Neural crest cell (in vitro differentiated cells): Measurements from ENCODE around the gene MYLK2. TPM values are rescaled to one million over a fixed set of nuclear protein-coding genes. Genes with fewer than 3 reads are reported as not detected.

Experiments
- DNase-seq: peaks from one replicate; pipeline ENCODE4 v3.0.0; 2021; ENCODE audit warnings: low read depth, mixed read lengths, low spot score
- H3K27ac Mint-ChIP-seq: one replicate; pipeline ENCODE4 v1.8.0; 2021; ENCODE audit warnings: mild to moderate bottlenecking, mixed read lengths; ENCODE audit not compliant: unreplicated experiment
- H3K27me3 Mint-ChIP-seq: 2 replicates; pipeline ENCODE4 v1.8.0; 2021; ENCODE audit warnings: low read depth, mild to moderate bottlenecking, mixed read lengths
- H3K36me3 Mint-ChIP-seq: 2 replicates; pipeline ENCODE4 v1.8.0; 2021; ENCODE audit warnings: low read depth, mild to moderate bottlenecking, mixed read lengths
- H3K4me1 Mint-ChIP-seq: 2 replicates; pipeline ENCODE4 v1.8.0; 2021; ENCODE audit warnings: mixed read lengths
- H3K4me3 Mint-ChIP-seq: one replicate; pipeline ENCODE4 v1.8.0; 2021; ENCODE audit warnings: mild to moderate bottlenecking, mixed read lengths
- H3K9me3 Mint-ChIP-seq: 2 replicates; pipeline ENCODE4 v1.8.0; 2021; ENCODE audit warnings: mixed read lengths
- CTCF ChIP-seq: fragments of 200-600 bp; sonication (generic); conservative IDR thresholded peaks from 2 replicates; pipeline ENCODE4 v1.5.0; 2021; ENCODE audit warnings: antibody characterized with exemption, mild to moderate bottlenecking
- total RNA-seq: library from RNA; stranded (reverse); gene quantifications from 2 replicates; pipeline ENCODE4 v1.2.1, GENCODE V29; 2021

MYLK2 gene
- total RNA-seq, 1 donor from 2014 or later = 1.6 TPM

GRCh38 chr20:31781945-31782344, 37.2 kb upstream of the MYLK2 start:
- H3K36me3 Mint-ChIP-seq = peaks cover 22% of the 10 kb centered on the region
- H3K27ac Mint-ChIP-seq = no peak overlapping the region
- H3K4me3 Mint-ChIP-seq = no peak overlapping the region
- no peaks in the 10 kb centered on the region for H3K27me3 Mint-ChIP-seq
- DNase-seq = no peak
- H3K9me3 Mint-ChIP-seq = no peaks in the 10 kb centered on the region
- TF ChIP-seq CTCF = no peak
- no peaks in the 10 kb centered on the region for H3K4me1 Mint-ChIP-seq

- Mint-ChIP-seq H3K4me1 (peaks cover 8% of the 10 kb centered on the region), H3K27ac (no peak overlapping the region), H3K36me3 (peaks cover 21% of the 10 kb centered on the region), H3K9me3 (no peaks in the 10 kb centered on the region), H3K4me3 (no peak overlapping the region), H3K27me3 (no peaks in the 10 kb centered on the region)
- no peak for DNase-seq
- TF ChIP-seq CTCF = no peak
Observed at GRCh38 chr20:31784354-31785044, 34.7 kb upstream of the MYLK2 start.

- H3K27me3 Mint-ChIP-seq = no peaks in the 10 kb centered on the region
- H3K4me1 Mint-ChIP-seq = peaks cover 8% of the 10 kb centered on the region
- H3K4me3 Mint-ChIP-seq = no peak overlapping the region
- DNase-seq = no peak
- no peaks in the 10 kb centered on the region for H3K9me3 Mint-ChIP-seq
- TF ChIP-seq CTCF = no peak
- H3K36me3 Mint-ChIP-seq = peaks cover 18% of the 10 kb centered on the region
- H3K27ac Mint-ChIP-seq = no peak overlapping the region
Observed at GRCh38 chr20:31785089-31785488, 34.1 kb upstream of the MYLK2 start.

GRCh38 chr20:31788578-31788977, 30.6 kb upstream of the MYLK2 start:
- Mint-ChIP-seq H3K9me3 (no peaks in the 10 kb centered on the region), H3K27me3 (no peaks in the 10 kb centered on the region), H3K27ac (peak overlapping the region; percentile 19), H3K36me3 (peaks cover 18% of the 10 kb centered on the region), H3K4me3 (no peak overlapping the region), H3K4me1 (peaks cover 8% of the 10 kb centered on the region)
- TF ChIP-seq CTCF = no peak
- no peak for DNase-seq

DNA sequence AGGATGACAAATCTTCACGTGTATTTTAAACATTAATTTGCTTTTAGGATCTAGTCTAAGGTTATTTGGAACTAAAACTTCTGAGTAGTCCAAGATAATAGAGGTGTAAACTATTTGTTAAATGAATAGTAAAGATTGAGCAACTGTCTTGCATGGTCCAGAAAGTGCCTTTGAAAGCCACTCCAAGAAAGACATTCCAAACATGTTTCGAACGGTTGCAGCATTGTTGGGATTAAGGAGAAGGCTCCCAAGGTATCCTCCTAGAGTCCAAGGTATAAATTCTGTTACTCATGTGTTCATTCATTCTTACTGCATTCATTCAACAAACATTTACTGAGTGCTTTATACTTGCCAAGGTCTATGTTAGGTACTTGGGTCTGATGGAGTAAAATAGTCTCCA, 28.8 kb upstream of the MYLK2 start:
- Mint-ChIP-seq H3K4me3 (no peak overlapping the region), H3K36me3 (peaks cover 15% of the 10 kb centered on the region), H3K4me1 (peaks cover 8% of the 10 kb centered on the region), H3K27ac (no peak overlapping the region), H3K27me3 (no peaks in the 10 kb centered on the region), H3K9me3 (no peaks in the 10 kb centered on the region)
- TF ChIP-seq CTCF = no peak
- no peak for DNase-seq
